GM21447 (cell line): ENCODE data around the gene TMBIM6.
"Not testable (repeated sequence)": the region's sequence is repeated elsewhere in the genome, so short reads cannot be mapped to it uniquely, and the experiment has no call there.

Source experiments
- ATAC-seq: cut with Tn5 transposase; IDR thresholded peaks from one replicate; pipeline ENCODE4 v1.9.1; 2021; ENCODE audit not compliant: unreplicated experiment

Gene TMBIM6

GRCh38 chr12:49773102-49773501 lies 31.7 kb downstream of the TMBIM6 start:
- not testable (repeated sequence) for ATAC-seq

- ATAC-seq: no peak
Measured at GRCh38 chr12:49776413-49776812, 35.1 kb downstream of the TMBIM6 start.

GRCh38 chr12:49776858-49777257 lies 35.5 kb downstream of the TMBIM6 start:
- ATAC-seq: no peak

- ATAC-seq: no peak
Measured at GRCh38 chr12:49777341-49777740, 36.0 kb downstream of the TMBIM6 start.

- ATAC-seq: no peak
Measured at GRCh38 chr12:49777800-49778748, 36.7 kb downstream of the TMBIM6 start.

GRCh38 chr12:49779581-49779980 lies 38.2 kb downstream of the TMBIM6 start:
- ATAC-seq: no peak

- ATAC-seq: not testable (repeated sequence)
Measured at GRCh38 chr12:49780914-49781313, 39.6 kb downstream of the TMBIM6 start.

GRCh38 chr12:49783917-49784676 lies 42.7 kb downstream of the TMBIM6 start:
- ATAC-seq: no peak

GRCh38 chr12:49784756-49785409 lies 43.5 kb downstream of the TMBIM6 start:
- no peak for ATAC-seq

GRCh38 chr12:49787672-49788071 lies 46.3 kb downstream of the TMBIM6 start:
- ATAC-seq: no peak

GRCh38 chr12:49789992-49790391 lies 48.6 kb downstream of the TMBIM6 start:
- ATAC-seq: no peak

GRCh38 chr12:49790741-49791555 lies 49.6 kb downstream of the TMBIM6 start:
- no peak for ATAC-seq

GRCh38 chr12:49791700-49792099 lies 50.3 kb downstream of the TMBIM6 start:
- no peak for ATAC-seq

GRCh38 chr12:49792181-49792970 lies 51.0 kb downstream of the TMBIM6 start:
- ATAC-seq: no peak

- ATAC-seq: no peak
Measured at GRCh38 chr12:49792976-49793580, 51.7 kb downstream of the TMBIM6 start.

GRCh38 chr12:49793620-49794019 lies 52.3 kb downstream of the TMBIM6 start:
- no peak for ATAC-seq

- no peak for ATAC-seq
Measured at GRCh38 chr12:49794021-49794420, 52.7 kb downstream of the TMBIM6 start.

- no peak for ATAC-seq
Measured at GRCh38 chr12:49794811-49795653, 53.7 kb downstream of the TMBIM6 start.
